ENCODE results near the gene ATP5PF.

Gene ATP5PF

DNA sequence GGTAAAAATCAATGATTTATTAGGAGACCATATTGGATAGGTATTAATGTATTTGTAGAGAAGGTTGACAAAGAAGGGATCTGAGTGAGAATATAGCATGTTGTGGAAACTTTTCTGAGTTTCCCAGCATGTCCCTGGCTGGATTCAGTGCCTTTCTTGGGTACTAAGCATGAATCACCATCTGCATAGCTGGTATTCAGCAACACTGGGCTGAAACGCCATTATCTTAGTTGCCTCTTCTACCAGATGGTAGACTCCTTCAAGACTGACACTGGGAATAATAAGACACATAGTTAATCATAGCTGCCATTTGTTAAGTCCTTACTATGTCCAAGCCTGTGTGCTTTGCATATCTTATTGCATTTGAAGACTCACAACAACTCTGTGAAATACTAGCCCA, 45.5 kb downstream of the ATP5PF start:
- no peak overlapping the region for H2BK12ac ChIP-seq (ENCODE audit: low read length)
- no peaks in the 10 kb centered on the region for H3K9me3 ChIP-seq (replicated peaks in 1 of 2; ENCODE audit: control insufficient read depth in 2 of 2, insufficient read depth in 1 of 2, low read depth in 1 of 2, low read length in 2 of 2)
- H3K4me3 ChIP-seq (ENCODE audit: low read length in 2 of 2) = no peak overlapping the region
- H3K23ac ChIP-seq (ENCODE audit: low read depth, low read length, poor library complexity) = no peak overlapping the region
- no peak overlapping the region for H2AK5ac ChIP-seq (ENCODE audit: low read depth, low read length)
- H3K14ac ChIP-seq (ENCODE audit: low read length) = no peak overlapping the region
- H3K4me1 ChIP-seq (ENCODE audit: control insufficient read depth in 2 of 2, insufficient read depth in 1 of 2, low read depth in 1 of 2, low read length in 2 of 2) = no peaks in the 10 kb centered on the region
- no peak overlapping the region for H3K4ac ChIP-seq (ENCODE audit: low read length)
- no peak overlapping the region for H3K4me2 ChIP-seq (ENCODE audit: insufficient read depth, low read length, poor library complexity, severe bottlenecking)
- no peak overlapping the region for H4K91ac ChIP-seq (ENCODE audit: low read depth, low read length, poor library complexity)
- no peak overlapping the region for H3K18ac ChIP-seq (ENCODE audit: low read length)
- H3K36me3 ChIP-seq (replicated peaks in 1 of 2; ENCODE audit: control insufficient read depth in 2 of 2, insufficient read depth in 2 of 2, low read length in 2 of 2) = peaks cover 0 to 86% of the 10 kb centered on the region in 2 donors
- H2BK120ac ChIP-seq (ENCODE audit: low read depth, low read length) = no peak overlapping the region
- no peak overlapping the region for H2BK15ac ChIP-seq (ENCODE audit: low read length)
- no peaks in the 10 kb centered on the region for H3K79me1 ChIP-seq (ENCODE audit: low read depth, low read length)
- H3K9ac ChIP-seq (ENCODE audit: low read depth, low read length, poor library complexity) = no peak overlapping the region
- no peak for DNase-seq (ENCODE audit: low spot score)
- no CpG with 5 or more reads among the region's 1 CpG for WGBS, 2 donors (ENCODE audit: extremely low coverage in 2 of 2, insufficient read length in 2 of 2, insufficient replicate concordance in 1 of 2)
- no peak overlapping the region for H3K27ac ChIP-seq (replicated peaks; ENCODE audit: low read length)
- H3K27me3 ChIP-seq (ENCODE audit: control insufficient read depth in 3 of 3, insufficient read depth in 3 of 3, low read depth in 1 of 3, low read length in 3 of 3) = no peaks in the 10 kb centered on the region
- H2BK5ac ChIP-seq (ENCODE audit: low read length) = no peak overlapping the region
- no peak overlapping the region for H2AFZ ChIP-seq (ENCODE audit: low read length)
- H4K8ac ChIP-seq (ENCODE audit: low read depth, low read length) = no peak overlapping the region

DNA sequence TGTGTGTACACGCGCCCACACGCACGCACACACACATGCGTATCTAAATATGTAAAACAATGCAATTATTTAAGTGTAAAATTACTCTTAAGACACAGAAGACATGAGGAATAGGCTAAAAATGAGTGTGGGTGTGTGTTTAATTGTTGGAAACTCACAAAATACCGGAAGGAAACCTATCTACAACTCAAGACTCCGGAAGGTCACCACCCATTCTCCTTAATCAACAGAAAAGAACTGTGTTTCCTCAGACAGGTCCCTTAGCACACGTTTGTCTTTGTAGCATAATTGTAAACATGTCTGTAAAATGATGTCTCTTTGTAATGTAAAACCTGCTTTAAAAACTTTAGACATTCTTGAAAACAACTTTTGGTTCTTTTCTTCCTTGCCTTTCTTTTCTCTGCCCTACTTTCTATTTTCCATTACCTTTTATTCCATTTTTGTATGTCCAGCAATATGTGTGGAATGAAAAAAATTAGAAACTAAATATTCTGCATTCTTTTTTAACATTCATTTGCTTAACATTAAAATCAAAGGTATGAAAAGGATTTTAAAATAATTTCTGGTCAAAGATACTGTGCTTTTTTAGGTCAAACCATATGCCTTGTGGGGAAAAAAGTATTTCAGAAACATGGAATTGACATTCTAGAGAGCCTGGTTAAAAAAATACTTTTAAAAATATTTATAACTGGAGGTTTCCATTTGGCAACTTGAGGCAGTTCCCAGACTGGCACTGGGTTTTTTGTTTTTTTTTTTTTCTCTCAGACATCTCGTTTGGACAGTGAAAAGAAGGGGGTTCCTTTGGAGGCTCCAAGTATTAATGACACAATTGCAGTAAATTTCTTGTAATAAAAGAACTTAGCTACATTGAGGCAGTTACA, 46.2 kb downstream of the ATP5PF start:
- WGBS, 2 donors (ENCODE audit: extremely low coverage in 2 of 2, insufficient read length in 2 of 2, insufficient replicate concordance in 1 of 2) = no CpG with 5 or more reads among the region's 9 CpGs
- no peak overlapping the region for H3K14ac ChIP-seq (ENCODE audit: low read length)

DNA sequence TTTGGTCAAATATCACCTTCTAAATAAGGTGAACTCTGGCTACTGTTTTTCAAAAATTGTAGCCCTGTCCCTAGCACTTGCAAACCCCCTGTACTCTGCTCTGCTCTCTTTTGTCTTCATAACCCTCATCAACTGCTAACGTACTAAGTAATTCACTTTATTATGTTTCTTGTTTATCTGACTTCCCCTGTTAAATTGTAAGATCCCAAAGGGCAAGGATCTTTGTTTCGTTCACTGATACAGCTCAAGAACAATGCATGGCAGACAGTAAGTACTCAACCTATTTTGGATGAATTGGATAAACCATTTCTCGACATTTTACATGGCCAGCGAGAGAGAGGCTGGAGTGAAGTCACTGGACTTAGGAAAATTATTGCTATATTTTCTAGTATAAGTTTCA, 46.9 kb downstream of the ATP5PF start:
- no CpG with 5 or more reads among the region's 4 CpGs for WGBS, 2 donors (ENCODE audit: extremely low coverage in 2 of 2, insufficient read length in 2 of 2, insufficient replicate concordance in 1 of 2)

More for the DNA sequence above, 46.2 kb downstream of the ATP5PF start:
- no peak overlapping the region for H3K9ac ChIP-seq (ENCODE audit: low read depth, low read length, poor library complexity)
- no peak overlapping the region for H2BK15ac ChIP-seq (ENCODE audit: low read length)
- H3K4ac ChIP-seq (ENCODE audit: low read length) = no peak overlapping the region
- no peaks in the 10 kb centered on the region for H3K27me3 ChIP-seq (ENCODE audit: control insufficient read depth in 3 of 3, insufficient read depth in 3 of 3, low read depth in 1 of 3, low read length in 3 of 3)
- no peak for DNase-seq (ENCODE audit: low spot score)
- H3K27ac ChIP-seq (replicated peaks; ENCODE audit: low read length) = no peak overlapping the region
- H3K4me3 ChIP-seq (ENCODE audit: low read length in 2 of 2) = no peak overlapping the region
- H2AK5ac ChIP-seq (ENCODE audit: low read depth, low read length) = no peak overlapping the region
- H2AFZ ChIP-seq (ENCODE audit: low read length) = no peak overlapping the region
- no peak overlapping the region for H4K91ac ChIP-seq (ENCODE audit: low read depth, low read length, poor library complexity)
- H3K4me1 ChIP-seq (ENCODE audit: control insufficient read depth in 2 of 2, insufficient read depth in 1 of 2, low read depth in 1 of 2, low read length in 2 of 2) = no peaks in the 10 kb centered on the region
- H3K23ac ChIP-seq (ENCODE audit: low read depth, low read length, poor library complexity) = no peak overlapping the region
- H3K79me1 ChIP-seq (ENCODE audit: low read depth, low read length) = no peaks in the 10 kb centered on the region
- no peak overlapping the region for H3K4me2 ChIP-seq (ENCODE audit: insufficient read depth, low read length, poor library complexity, severe bottlenecking)
- H3K18ac ChIP-seq (ENCODE audit: low read length) = no peak overlapping the region
- no peak overlapping the region for H4K8ac ChIP-seq (ENCODE audit: low read depth, low read length)
- no peaks in the 10 kb centered on the region for H3K9me3 ChIP-seq (replicated peaks in 1 of 2; ENCODE audit: control insufficient read depth in 2 of 2, insufficient read depth in 1 of 2, low read depth in 1 of 2, low read length in 2 of 2)
- H2BK5ac ChIP-seq (ENCODE audit: low read length) = no peak overlapping the region
- H2BK120ac ChIP-seq (ENCODE audit: low read depth, low read length) = no peak overlapping the region
- H2BK12ac ChIP-seq (ENCODE audit: low read length) = no peak overlapping the region
- H3K36me3 ChIP-seq (replicated peaks in 1 of 2; ENCODE audit: control insufficient read depth in 2 of 2, insufficient read depth in 2 of 2, low read length in 2 of 2) = peaks cover 0 to 85% of the 10 kb centered on the region in 2 donors

DNA sequence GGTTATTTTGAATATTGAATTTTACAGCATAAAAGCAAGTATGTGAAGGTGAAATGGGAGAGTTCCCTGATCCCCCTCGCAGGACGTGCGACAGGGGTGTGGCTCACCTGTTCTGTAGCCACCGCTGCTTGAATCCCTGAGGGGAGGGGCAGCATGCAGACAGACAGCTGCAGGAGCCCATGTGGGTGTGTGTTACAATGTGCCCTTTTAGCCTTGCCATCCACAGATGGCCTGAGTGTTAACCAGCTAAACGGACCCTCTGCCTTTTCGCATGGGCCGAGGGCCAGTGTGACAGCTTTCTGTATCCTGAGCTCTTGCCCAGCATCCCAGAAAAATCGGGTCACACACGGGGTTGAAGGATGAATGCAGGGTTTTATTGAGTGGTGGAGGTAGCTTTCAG, 52.3 kb downstream of the ATP5PF start:
- no peak overlapping the region for H3K4me2 ChIP-seq (ENCODE audit: insufficient read depth, low read length, poor library complexity, severe bottlenecking)
- H3K23ac ChIP-seq (ENCODE audit: low read depth, low read length, poor library complexity) = no peak overlapping the region
- no peaks in the 10 kb centered on the region for H3K79me1 ChIP-seq (ENCODE audit: low read depth, low read length)
- peak overlapping the region; percentile 70 for H2BK5ac ChIP-seq (ENCODE audit: low read length)
- H3K18ac ChIP-seq (ENCODE audit: low read length) = peak overlapping the region; percentile 60
- no peak overlapping the region for H4K91ac ChIP-seq (ENCODE audit: low read depth, low read length, poor library complexity)
- H3K4me1 ChIP-seq (ENCODE audit: control insufficient read depth in 2 of 2, insufficient read depth in 1 of 2, low read depth in 1 of 2, low read length in 2 of 2) = no peaks in the 10 kb centered on the region
- no peak overlapping the region for H2AK5ac ChIP-seq (ENCODE audit: low read depth, low read length)
- H2BK12ac ChIP-seq (ENCODE audit: low read length) = no peak overlapping the region
- H3K27me3 ChIP-seq (ENCODE audit: control insufficient read depth in 3 of 3, insufficient read depth in 3 of 3, low read depth in 1 of 3, low read length in 3 of 3) = no peaks in the 10 kb centered on the region
- no peak overlapping the region for H2BK15ac ChIP-seq (ENCODE audit: low read length)
- no peak overlapping the region for H2AFZ ChIP-seq (ENCODE audit: low read length)
- H3K4ac ChIP-seq (ENCODE audit: low read length) = no peak overlapping the region
- WGBS, 2 donors (ENCODE audit: extremely low coverage in 2 of 2, insufficient read length in 2 of 2, insufficient replicate concordance in 1 of 2) = no CpG with 5 or more reads among the region's 9 CpGs
- DNase-seq (ENCODE audit: low spot score) = no peak
- no peak overlapping the region for H2BK120ac ChIP-seq (ENCODE audit: low read depth, low read length)
- no peak overlapping the region for H3K9ac ChIP-seq (ENCODE audit: low read depth, low read length, poor library complexity)
- H3K36me3 ChIP-seq (replicated peaks in 1 of 2; ENCODE audit: control insufficient read depth in 2 of 2, insufficient read depth in 2 of 2, low read length in 2 of 2) = peaks cover 0 to 38% of the 10 kb centered on the region in 2 donors
- no peak overlapping the region for H4K8ac ChIP-seq (ENCODE audit: low read depth, low read length)
- H3K4me3 ChIP-seq (ENCODE audit: low read length in 2 of 2) = peak overlapping the region in 1 of 2 donors; percentile 44
- H3K27ac ChIP-seq (replicated peaks; ENCODE audit: low read length) = no peak overlapping the region
- H3K14ac ChIP-seq (ENCODE audit: low read length) = no peak overlapping the region
- peaks cover 0 to 6% of the 10 kb centered on the region in 2 donors for H3K9me3 ChIP-seq (replicated peaks in 1 of 2; ENCODE audit: control insufficient read depth in 2 of 2, insufficient read depth in 1 of 2, low read depth in 1 of 2, low read length in 2 of 2)

More for the DNA sequence above, 46.9 kb downstream of the ATP5PF start:
- H3K36me3 ChIP-seq (replicated peaks in 1 of 2; ENCODE audit: control insufficient read depth in 2 of 2, insufficient read depth in 2 of 2, low read length in 2 of 2) = peaks cover 0 to 82% of the 10 kb centered on the region in 2 donors
- no peak overlapping the region for H3K9ac ChIP-seq (ENCODE audit: low read depth, low read length, poor library complexity)
- H3K14ac ChIP-seq (ENCODE audit: low read length) = no peak overlapping the region
- no peak for DNase-seq (ENCODE audit: low spot score)
- no peak overlapping the region for H2BK5ac ChIP-seq (ENCODE audit: low read length)
- no peak overlapping the region for H3K18ac ChIP-seq (ENCODE audit: low read length)
- no peaks in the 10 kb centered on the region for H3K79me1 ChIP-seq (ENCODE audit: low read depth, low read length)
- no peak overlapping the region for H4K91ac ChIP-seq (ENCODE audit: low read depth, low read length, poor library complexity)
- no peak overlapping the region for H2AFZ ChIP-seq (ENCODE audit: low read length)
- H3K4ac ChIP-seq (ENCODE audit: low read length) = no peak overlapping the region
- no peaks in the 10 kb centered on the region for H3K9me3 ChIP-seq (replicated peaks in 1 of 2; ENCODE audit: control insufficient read depth in 2 of 2, insufficient read depth in 1 of 2, low read depth in 1 of 2, low read length in 2 of 2)
- no peak overlapping the region for H3K4me3 ChIP-seq (ENCODE audit: low read length in 2 of 2)
- no peak overlapping the region for H2AK5ac ChIP-seq (ENCODE audit: low read depth, low read length)
- H2BK12ac ChIP-seq (ENCODE audit: low read length) = no peak overlapping the region
- H3K4me2 ChIP-seq (ENCODE audit: insufficient read depth, low read length, poor library complexity, severe bottlenecking) = no peak overlapping the region
- H4K8ac ChIP-seq (ENCODE audit: low read depth, low read length) = no peak overlapping the region
- no peak overlapping the region for H3K23ac ChIP-seq (ENCODE audit: low read depth, low read length, poor library complexity)
- no peak overlapping the region for H3K27ac ChIP-seq (replicated peaks; ENCODE audit: low read length)
- H3K27me3 ChIP-seq (ENCODE audit: control insufficient read depth in 3 of 3, insufficient read depth in 3 of 3, low read depth in 1 of 3, low read length in 3 of 3) = no peaks in the 10 kb centered on the region
- H2BK15ac ChIP-seq (ENCODE audit: low read length) = no peak overlapping the region
- no peak overlapping the region for H2BK120ac ChIP-seq (ENCODE audit: low read depth, low read length)
- H3K4me1 ChIP-seq (ENCODE audit: control insufficient read depth in 2 of 2, insufficient read depth in 1 of 2, low read depth in 1 of 2, low read length in 2 of 2) = no peaks in the 10 kb centered on the region

Measured in neuronal stem cell (in vitro differentiated cells).